GM21529 (cell line): Measurements from ENCODE around the gene U2AF1L4.

Experiments
- ATAC-seq: cut with Tn5 transposase; IDR thresholded peaks from one replicate; pipeline ENCODE4 v1.9.1; 2021; ENCODE audit not compliant: unreplicated experiment

Gene U2AF1L4

DNA sequence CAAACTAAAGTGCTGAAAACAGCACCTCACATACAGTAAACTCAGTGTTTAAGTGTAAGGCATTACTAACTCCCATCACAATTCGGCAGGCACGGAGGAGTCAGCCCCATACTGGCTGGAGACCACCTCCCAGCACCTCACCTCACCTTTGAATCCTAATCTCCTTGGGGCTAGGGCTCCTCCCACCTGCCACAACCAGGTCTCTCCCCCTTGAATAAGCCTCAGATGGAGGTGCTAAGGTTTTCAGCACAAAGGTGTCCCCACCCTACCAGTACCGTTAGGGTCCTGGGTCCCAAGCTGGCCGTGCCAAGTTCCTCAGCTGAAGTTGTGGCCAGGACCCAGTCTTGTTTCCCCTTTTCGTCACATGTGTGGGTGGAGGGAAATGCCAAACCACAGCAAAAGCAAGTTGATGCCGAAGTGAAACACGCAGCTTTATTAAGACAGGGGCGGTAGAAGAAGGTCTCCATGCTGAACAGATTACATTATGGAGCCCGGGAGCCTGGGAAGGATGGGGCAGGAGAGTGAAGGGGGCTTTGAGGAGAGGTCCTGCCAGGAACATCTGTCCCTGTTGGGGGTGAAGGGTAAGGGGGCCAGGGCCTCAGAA, 3.0 kb downstream of the U2AF1L4 start, which contains the start of gene IGFLR1:
Gene IGFLR1 (minus strand): TSS at position 332 of the 604 bp plus-strand sequence. CDS start 1,272 bp downstream, outside the sequence.
- no peak for ATAC-seq

DNA sequence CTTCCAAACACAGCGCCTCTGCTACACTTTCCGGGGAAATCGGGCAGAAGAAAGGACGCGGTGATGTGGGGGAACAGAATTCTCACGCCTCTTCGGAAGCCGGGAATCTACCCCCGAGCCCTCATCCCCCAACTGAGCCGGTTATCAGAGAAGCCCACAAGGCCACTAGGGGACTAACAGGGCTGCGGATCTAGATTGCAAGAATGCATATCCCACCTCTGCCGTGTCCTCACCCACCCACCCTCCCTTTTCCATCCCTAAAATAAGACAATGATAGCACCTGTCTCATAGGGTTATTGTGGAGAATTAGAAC, 4.1 kb downstream of the U2AF1L4 start:
- ATAC-seq, result no peak

DNA sequence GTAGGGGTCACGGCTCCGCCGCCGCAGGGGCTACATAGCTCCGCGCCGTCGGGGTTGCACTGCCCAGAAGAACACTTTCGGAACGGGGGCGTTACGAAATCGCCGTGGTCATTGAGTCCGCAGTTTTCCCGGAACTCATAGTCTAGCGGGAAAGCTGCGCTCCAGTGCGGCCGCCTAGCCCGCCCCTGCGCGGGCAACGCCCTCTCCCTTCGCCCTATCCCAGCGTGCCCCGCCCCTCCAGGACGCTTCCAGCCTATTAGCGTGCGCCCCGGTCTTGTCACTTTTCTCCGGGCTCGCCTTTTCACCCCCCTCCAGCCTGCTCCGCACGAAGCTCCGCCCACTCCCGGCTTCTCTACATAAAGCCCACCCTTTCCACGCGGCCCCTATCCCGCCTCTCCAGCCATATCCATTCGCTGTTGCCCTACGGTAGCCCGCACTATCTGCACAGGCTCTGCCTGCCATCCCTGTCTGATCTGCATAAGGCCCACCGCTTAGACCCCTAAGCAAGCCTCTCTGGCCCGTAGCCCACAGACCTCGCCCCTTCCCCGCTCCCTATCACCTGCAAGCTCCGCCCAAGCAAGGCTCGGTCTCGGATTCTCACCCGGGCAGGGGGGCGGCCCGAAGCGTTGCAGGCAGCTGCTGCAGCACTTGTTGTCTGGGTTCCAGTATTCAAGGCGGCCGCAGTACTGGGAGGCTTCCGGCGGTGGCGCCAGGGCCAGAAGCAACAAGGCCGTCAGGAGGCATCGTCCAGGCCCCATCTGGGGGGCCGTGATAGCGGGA, 4.6 kb downstream of the U2AF1L4 start:
- ATAC-seq, result peak; percentile 55

DNA sequence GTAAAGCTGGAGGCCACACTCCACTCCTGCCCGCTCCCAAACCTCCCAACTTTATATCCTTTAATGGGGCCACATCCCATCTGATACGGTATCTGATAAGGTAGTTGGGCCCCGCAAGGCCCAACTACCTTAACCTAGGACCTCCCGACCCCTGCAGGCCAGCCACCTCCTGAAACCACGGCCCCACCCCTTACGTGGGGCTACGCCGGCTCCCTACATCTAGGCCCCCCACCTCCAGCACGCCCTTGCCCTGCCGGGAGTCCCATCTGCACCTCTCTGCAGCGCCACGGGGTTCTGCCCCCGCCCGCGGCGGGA, 5.2 kb downstream of the U2AF1L4 start:
- no peak for ATAC-seq

DNA sequence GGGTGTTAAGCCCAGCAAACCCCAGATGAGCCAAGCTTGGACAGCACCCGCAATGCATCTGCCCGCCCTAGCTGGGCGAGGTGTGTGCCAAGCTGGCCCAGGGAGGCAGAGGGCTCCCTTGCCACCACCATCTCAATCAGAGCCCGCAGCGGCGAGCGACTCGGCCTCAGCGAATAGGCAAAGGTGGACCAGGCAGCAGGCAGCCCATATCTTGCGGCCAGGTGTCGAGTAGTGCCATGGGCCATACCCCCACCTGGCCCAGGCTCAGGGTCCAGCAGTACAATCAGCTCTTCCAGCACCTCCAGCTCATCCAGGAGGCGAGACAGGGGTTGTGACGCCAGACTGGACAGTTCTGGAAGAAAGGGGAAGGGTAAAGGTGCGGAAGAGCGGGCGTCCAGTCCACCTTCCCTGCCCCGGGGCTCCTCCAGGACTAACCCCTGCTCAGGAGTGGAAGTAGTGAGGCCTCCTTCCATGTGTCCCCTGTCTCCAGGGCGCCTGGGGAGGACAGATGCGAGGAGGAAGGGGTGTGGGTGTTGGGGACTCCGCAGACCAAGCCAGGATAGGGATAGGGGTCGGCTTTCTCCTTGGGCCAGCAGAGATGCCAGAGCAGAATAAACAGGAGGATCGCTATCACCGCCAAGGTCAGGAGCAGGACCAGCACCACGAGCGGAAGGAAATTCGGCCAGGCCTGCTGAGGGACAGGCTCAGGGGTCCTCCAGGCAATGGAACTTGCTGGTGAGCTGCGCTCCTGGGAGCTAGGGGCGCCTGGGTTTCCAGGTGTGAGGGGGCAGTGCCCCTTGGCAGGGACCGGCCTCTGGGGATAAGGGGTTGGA, 5.7 kb downstream of the U2AF1L4 start:
- ATAC-seq, result no peak

DNA sequence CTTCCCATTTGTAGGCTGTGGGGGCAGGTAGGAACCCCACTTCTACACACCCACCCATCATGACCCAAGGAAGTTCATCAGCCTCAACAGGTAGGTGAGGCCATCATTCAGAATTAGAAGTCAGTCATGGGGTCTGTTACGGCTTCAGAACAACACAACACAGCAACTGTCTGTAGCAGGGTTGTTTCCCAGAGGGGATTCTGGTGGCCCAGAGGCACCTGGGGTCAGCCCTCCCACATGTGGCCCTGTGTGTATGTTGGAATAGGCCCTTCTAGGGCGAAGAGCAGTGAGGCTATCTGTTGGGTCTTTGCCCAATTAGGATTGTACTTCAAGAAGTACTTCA, 6.4 kb downstream of the U2AF1L4 start:
- ATAC-seq, result no peak

DNA sequence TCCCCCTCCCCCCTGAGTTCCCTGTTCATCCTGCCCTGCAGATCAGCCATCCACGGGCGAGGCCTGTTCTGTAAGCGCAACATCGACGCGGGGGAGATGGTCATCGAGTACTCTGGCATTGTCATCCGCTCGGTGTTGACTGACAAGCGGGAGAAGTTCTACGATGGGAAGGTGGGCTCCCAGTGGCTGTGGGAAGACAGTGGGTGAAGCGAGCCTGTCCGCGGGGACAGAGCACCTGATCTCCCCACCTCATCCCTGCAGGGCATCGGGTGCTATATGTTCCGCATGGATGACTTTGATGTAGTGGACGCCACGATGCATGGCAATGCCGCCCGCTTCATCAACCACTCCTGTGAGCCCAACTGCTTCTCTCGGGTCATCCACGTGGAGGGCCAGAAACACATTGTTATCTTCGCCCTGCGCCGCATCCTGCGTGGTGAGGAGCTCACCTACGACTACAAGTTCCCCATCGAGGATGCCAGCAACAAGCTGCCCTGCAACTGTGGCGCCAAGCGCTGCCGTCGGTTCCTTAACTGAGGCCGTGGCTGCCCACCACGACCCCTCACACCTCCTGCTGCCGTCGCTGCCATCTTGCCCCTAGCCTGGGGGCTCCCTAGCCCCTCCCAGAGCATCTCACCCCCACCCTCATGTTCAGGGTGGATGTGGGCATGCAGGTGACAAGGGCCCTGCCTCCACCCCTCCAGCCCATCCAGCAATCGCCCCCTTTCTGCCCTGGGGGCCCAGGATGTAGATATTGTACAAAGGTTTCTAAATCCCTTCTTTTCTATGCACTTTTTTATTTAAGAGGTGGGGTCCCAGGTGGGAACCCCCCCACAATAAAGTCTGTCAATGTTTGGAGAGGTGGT, 7.0 kb downstream of the U2AF1L4 start:
- no peak for ATAC-seq

DNA sequence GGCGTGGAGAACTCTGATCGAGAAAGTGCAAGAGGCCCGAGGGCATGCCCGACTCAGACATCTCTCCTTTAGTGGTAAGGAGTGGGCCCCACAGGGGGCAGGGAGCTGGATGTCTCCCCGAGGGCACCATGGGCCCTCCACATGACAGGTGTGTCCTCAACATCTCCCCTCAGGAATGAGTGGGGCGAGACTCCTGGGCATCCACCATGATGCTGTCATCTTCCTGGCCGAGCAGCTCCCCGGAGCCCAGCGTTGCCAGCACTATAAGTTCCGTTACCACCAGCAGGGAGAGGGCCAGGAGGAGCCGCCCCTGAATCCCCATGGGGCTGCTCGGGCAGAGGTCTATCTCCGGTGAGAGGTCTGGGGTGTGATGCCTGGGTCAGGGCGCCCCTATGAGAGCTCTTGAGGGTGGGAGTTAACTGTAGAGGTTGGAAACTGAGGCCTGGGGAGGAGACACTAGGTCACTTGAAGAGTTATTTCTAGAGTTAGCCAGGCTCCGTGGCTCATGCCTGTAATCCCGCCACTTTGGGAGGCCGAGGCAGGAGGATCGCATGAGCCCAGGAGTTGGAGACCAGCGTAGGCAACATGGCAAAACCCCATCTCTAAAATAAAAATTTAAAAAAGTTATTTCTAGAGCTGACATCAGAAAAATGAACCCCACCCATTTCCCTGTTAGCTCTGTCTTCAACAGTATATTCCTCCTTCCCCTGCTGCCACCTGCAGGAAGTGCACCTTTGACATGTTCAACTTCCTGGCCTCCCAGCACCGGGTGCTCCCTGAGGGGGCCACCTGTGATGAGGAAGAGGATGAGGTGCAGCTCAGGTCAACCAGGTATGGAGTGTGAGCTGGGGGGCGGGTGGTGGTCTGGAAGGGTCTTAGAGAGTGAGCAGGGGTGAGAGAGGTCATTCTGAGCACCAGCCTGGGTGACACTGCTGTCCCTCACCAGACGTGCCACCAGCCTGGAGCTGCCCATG, 8.0 kb downstream of the U2AF1L4 start:
- no peak for ATAC-seq

DNA sequence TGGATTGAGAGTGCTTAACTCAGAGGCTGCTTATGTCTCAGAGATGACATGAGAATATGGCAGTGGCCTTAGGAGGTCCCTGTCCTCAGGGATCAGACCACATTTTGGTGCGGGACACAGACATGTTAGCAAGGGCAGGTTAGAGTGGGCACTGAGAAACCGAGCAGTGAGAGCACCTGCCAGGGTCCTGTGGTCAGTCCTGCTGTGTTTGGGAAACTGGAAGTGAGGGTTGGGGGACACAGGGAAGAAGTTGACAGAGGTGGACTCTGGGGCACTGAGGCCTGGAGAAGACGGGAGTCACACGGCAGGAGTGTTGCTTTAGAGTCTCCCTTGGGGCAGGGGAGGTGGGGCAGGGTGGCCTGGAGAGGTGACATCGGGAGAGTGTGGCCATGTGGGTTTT, 10.3 kb downstream of the U2AF1L4 start:
- no peak for ATAC-seq

DNA sequence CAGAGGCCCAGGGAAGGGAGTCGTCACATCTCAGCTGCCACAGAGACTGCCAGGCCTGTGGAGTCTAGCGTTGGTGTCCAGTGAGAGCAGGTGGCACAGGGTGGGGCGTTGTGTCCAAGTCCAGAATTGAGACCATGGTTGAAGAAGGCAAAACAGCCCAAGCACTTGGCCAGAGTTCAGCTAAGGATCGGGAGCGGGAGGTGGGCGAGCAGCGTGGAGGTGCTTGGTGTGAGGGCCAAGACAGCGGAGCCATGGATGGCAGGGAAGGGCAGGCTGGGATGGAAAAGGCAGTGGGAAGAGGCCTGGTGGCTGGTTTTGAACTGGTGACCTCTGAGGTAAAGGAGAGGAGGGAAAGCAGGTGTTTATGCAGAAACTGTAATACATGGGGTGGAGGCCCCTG, 10.9 kb downstream of the U2AF1L4 start:
- no peak for ATAC-seq

DNA sequence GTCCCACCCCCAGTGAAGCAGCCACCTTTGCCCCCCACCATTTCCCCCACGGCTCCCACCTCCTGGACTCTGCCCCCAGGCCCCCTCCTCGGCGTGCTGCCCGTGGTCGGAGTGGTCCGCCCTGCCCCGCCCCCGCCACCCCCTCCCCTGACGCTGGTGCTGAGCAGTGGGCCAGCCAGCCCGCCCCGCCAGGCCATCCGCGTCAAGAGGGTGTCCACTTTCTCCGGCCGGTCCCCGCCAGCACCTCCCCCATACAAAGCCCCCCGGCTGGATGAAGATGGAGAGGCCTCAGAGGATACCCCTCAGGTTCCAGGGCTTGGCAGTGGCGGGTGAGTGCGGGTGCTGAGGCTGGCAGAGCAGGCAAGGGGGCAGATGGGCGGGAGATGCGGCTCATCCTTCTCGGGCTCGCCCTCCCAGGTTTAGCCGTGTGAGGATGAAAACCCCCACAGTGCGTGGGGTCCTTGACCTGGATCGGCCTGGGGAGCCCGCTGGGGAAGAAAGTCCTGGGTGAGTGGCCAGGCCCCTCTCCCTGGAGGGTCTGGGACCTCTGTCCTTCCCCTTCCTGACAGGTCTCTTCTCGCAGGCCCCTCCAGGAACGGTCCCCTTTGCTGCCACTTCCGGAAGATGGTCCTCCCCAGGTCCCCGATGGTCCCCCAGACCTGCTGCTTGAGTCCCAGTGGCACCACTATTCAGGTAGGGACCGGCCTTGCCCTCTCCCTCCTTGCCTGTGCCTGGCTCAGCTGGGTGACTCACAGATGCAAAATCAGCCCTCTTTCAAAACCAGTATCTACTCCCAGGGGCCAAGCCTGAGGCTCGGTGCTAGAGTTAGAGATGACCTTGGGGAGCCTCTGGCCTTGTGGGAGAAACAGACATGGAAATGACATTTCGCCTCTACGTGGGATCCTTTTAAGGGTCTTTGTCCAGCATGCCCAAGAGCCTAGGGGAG, 11.8 kb downstream of the U2AF1L4 start:
- ATAC-seq, result no peak

DNA sequence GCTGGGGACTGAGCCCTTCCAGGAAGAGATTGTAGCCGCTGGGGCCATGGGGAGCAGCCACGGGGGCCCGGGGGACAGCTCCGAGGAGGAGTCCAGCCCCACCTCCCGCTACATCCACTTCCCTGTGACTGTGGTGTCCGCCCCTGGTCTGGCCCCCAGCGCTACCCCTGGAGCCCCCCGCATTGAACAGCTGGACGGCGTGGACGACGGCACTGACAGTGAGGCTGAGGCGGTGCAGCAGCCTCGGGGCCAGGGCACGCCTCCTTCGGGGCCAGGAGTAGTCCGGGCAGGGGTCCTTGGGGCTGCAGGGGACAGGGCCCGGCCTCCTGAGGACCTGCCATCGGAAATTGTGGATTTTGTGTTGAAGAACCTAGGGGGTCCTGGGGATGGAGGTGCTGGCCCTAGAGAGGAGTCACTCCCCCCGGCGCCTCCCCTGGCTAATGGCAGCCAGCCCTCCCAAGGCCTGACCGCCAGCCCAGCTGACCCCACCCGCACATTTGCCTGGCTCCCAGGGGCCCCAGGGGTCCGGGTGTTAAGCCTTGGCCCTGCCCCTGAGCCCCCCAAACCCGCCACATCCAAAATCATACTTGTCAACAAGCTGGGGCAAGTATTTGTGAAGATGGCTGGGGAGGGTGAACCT, 12.6 kb downstream of the U2AF1L4 start:
- ATAC-seq, result no peak

DNA sequence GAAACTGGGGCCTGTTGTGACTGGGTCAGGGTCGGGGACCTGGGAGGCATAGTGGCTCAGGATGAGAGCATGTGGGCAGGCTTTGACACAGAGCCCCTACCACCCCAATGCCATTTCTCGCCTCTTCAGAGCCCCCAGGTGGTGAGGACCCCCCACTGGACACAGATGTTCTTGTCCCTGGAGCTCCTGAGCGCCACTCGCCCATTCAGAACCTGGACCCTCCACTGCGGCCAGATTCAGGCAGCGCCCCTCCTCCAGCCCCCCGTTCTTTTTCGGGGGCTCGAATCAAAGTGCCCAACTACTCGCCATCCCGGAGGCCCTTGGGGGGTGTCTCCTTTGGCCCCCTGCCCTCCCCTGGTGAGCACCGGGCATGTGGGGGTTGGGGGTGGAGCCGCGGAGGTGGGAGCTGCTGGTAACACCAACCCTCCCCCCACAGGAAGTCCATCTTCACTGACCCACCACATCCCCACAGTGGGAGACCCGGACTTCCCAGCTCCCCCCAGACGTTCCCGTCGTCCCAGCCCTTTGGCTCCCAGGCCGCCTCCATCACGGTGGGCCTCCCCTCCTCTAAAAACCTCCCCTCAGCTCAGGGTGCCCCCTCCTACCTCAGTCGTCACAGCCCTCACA, 13.3 kb downstream of the U2AF1L4 start:
- ATAC-seq, result no peak

DNA sequence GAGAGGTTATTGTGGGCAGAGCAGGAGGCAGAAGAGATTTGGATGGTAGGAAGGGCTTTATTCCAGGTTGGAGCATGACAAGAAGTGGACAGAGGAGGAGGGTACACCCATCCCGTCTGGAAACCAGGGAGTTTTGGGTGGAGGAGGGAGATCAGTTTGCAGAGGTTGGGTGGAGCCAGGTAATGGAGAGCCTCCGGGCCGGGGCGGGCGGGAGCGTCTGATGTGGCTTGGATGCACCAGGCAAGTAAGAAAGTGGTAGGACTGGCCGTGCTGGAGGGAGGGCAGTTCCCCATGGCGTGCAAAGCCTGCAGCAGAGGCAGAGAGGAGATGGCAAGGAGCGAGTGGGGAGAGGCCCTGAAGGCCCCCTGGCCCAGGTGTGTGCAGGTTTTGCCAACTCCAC, 13.9 kb downstream of the U2AF1L4 start:
- no peak for ATAC-seq

DNA sequence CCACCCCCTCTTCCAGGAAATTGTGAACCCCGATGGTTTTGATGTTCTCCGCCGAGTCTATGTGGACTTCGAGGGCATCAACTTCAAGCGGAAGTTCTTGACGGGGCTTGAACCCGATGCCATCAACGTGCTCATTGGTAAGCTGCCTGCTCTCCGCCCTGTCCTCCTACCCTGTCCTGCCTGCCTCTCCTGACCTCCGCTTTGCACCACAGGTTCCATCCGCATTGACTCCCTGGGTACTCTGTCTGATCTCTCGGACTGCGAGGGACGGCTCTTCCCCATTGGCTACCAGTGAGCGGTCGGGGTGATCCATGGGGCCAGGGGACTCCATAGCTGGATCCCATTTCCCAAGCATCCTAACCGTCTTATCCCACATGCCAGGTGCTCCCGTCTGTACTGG, 14.9 kb downstream of the U2AF1L4 start:
- ATAC-seq, result no peak

DNA sequence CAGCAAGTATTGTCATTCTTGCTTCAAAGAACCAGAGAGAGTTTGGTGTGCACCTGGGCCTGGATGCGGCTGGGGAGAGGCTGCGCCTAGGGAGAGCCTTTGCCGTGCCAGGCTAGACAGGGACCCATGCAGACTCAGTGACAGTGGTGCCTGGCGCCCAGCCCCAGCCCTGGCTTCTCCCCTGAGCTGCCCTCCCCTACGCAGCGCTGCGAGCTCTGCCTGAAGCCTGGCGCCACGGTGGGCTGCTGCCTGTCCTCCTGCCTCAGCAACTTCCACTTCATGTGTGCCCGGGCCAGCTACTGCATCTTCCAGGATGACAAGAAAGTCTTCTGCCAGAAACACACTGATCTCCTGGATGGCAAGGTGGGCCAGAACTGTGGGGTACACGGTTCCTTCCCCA, 15.5 kb downstream of the U2AF1L4 start:
- ATAC-seq, result no peak

DNA sequence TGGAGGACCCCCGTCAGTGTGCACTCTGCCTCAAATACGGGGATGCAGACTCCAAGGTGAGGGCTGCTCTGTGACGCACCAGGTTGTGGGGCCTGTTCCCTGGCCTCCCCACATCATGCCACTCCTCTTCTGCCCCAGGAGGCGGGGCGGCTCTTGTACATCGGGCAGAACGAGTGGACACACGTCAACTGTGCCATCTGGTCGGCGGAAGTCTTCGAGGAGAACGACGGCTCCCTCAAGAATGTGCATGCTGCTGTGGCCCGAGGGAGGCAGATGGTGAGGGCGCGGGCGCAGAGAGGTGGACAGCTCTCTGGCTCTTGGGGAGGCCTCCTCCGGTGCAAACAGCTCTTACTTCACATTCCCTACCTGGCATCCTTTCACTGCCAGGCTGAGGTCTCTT, 16.2 kb downstream of the U2AF1L4 start:
- no peak for ATAC-seq
